NCI-H82 treated with DMSO at 0.1 percent for 48 hours (cell line): ENCODE data around the gene SGCE.
A peak's percentile ranks its signal among the peaks of the same experiment; 100 is the strongest.

ENCODE experiments used
- DNase-seq: peaks from one replicate; lab custom pipeline; 2025; ENCODE audit not compliant: unreplicated experiment; lab: John Stamatoyannopoulos, UW

SGCE gene

DNA sequence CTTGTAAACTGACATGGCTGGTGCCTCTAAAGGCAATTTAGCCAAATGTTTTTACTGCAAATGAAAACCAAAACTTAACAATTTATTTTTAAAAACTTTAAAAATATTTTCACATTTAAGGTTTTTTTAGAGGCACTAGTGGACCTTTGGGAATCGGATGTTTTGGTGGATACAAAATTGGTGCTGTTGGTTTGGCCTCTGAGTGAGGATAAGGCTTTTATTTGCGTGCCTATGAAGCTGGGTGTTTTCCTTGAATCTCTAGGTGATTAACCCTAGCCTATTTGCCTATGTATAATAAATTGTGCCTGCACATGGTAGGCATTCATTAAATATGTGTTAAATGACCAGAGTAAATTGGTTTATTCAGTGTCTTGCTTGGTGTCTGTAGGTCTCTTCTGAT is 2.9 kb upstream of the SGCE start:
- no peak for DNase-seq

DNA sequence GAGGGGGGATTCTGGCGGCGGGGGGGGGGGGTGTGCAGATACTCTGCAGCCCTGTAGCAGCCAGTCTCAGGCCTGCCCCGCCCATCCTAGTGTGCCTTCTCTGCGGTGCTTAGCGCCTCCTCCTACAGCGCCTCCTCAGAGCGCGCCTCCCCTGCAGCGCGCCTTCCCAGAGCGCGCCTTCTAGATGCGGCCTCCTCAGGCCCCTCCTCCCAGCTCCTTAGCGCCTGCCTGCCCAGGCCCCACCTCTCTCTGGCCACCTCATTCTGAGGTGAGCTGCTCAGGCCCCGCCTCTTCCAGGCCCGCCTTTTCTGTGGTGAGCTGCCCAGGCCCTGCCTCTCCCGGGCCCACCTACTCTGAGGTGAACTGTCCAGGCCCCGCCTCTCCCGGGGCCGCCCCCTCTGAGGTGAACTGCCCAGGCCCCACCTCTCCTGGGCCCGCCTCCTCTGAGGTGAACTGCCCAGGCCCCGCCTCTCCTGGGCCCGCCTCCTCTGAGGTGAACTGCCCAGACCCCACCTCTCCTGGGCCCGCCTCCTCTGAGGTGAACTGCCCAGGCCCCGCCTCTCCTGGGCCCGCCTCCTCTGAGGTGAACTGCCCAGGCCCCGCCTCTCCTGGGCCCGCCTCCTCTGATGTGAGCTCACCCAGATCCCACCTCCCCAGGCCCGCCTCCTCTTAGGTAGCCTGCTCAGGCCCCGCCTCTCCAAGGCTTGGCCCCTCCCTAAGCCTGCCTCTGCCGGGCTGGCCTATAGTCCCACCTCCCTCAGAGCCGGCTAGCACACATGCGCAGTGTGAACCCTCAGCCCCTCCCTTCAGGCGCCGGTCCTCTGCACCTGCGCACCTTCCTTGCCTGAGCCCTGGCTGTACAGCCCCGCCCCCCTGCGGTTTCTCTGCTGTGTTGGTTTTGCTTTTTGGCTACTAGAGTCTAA is 2.1 kb upstream of the SGCE start:
- peak; percentile 85 for DNase-seq

- DNase-seq: no peak
Measured at GRCh38 chr7:94656925-94657731, 1.2 kb upstream of the SGCE start.

DNA sequence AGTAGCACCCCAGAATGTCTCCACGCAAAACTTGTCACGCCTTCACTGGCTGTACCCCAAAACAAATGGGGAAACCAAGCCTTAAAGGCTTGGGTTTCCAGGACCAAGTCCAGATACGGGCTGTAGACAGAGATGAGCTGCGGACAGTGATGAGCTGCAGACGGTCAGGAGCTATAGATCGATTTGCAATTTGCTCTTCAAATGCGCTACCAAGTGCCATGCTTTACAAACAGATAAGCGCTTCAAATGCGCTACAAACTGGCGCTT is 658 bp upstream of the SGCE start:
- no peak for DNase-seq

GRCh38 chr7:94655126-94655847 is 646 bp downstream of the SGCE start:
- peak; percentile 22 for DNase-seq

DNA sequence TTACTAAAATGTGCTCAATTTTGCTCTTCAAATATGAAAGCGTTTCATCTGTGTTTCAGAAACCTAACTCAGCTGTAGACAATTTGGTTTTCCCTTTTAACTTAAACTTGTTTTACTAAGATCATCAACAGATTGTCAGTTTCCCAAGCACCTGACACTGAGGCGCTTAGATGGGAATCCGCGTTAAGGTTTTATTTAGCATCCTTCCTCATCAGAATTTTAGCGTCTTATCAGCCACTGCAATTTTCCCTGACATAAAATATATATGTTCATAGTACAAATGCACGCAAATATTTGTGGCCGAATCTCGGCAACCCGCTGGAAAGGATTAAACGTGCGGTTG is 1.2 kb downstream of the SGCE start:
- no peak for DNase-seq

- DNase-seq: no peak
Measured at GRCh38 chr7:94650147-94651051, 5.5 kb downstream of the SGCE start.

DNA sequence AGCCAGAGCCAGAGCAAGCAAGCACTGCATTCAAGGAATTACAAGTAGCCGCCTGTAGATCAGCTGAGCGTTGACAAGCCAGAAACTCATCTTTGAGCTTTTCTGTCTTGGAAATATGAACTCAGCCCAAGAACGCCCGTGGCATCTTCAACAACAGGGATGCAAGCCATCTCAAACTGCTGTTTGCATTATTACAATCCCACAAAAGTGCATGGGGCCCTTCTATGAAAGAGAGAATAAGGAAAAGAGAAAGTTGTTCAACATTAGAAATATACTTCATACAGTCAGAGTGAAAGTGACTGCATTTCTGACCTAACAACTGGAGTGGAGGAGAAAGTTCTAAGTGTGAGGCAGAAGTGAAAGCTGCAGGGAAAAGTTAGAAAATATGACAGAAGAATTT is 6.5 kb downstream of the SGCE start:
- no peak for DNase-seq

GRCh38 chr7:94648731-94649130 is 7.2 kb downstream of the SGCE start:
- DNase-seq: no peak

GRCh38 chr7:94647295-94647694 is 8.6 kb downstream of the SGCE start:
- no peak for DNase-seq

GRCh38 chr7:94643771-94644545 is 12.0 kb downstream of the SGCE start:
- no peak for DNase-seq

DNA sequence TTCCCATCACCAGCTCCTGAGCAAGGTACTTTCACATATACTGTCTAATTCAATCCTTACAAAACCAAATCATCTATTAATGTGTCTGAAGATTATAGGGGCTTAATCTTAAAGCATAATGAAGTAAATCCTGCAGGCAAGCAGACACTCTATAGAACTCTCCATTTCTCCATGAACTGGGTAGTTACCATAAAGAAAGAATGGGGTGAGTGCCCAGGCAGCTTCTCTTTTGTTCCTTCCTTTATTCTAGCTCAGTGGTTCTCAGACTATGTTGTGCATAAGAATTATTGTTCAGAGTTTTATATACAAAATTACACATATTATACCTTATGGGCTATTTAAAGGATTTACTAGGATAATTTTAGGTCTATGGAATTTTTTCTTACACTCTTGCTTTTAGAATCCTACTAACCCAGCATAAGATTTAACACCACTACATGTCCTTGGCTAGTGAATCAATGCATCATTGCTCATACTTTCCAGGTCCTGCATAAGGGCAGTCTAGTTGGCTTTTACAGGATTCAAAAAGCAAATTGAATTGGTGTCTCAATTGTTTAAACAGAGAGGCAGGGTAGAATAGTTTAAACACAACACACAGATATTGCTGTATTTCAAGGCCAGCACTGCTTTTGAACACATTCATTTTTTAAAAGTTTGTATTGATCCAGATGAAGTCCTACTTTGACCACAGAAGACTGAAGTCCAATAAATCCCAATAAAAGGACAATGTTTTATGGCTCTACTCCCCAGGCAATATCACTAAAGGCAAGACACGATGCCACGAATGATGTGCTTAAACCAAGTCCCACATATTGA is 12.9 kb downstream of the SGCE start:
- DNase-seq: no peak

GRCh38 chr7:94639384-94639783 is 16.5 kb downstream of the SGCE start:
- no peak for DNase-seq

GRCh38 chr7:94635687-94636086 is 20.2 kb downstream of the SGCE start:
- no peak for DNase-seq

- DNase-seq: no peak
Measured at GRCh38 chr7:94634502-94634901, 21.4 kb downstream of the SGCE start.

DNA sequence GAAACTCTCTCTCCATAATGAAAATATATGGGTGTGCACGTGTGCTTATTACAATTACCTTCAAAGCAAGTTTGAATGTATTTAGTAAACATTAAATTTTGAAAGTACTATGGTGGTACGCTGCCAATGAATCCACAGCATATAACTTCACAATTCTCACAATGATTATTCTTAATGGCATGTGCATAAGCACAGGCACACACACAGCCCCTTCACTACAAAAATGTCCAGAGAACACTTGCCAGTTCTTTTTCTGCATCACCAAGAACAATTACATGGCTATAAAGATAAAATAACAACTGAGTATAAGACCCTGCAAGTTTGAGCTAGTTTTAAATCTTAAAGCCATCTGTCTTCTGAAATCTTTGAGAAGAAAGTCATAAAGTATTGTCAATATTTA is 22.2 kb downstream of the SGCE start:
- no peak for DNase-seq

DNA sequence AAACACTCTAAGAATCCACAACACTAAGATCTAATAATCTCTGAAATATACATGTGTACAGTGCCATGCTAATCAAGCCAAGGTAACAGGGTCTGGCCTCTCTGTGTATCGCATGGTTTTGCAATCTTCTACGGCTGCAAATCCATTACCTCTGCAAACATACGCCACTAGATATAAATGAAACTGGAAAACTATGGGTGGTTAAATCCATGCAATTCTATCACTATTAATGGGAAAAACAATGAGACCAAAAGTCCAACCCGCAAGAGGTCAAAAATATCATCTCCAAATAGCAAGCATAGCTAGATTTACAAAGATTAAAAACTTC is 23.0 kb downstream of the SGCE start:
- no peak for DNase-seq

DNA sequence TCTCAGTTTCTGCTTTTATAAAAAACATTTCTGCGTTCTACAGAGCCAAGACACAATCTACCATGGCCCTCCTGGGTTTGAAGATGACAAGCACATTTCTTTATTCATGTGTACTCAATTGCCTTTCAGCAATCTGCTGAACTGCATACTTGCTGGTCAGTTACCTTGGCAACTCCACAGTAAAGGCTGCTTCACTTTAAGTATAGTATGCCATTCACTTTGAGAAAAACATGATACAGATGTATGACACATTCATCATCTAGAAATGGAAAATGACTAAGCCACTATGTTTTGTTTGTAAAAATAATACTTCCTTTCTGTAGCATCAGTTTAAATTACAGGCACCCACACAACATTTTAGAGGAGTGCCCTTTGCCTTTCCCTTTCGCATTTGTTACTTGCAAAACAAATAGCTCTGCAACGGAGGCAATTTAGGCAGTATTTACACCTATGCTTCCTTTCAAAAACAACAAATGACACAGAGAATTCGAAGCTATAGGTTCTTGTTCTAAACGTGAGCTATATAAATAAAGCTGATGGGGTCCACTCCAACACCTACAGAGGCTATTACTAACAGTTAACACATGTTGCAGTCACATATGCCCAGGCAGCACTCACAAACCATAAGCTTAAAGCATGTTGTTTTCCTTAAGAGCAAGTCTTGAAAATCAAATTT is 23.5 kb downstream of the SGCE start:
- DNase-seq: no peak

DNA sequence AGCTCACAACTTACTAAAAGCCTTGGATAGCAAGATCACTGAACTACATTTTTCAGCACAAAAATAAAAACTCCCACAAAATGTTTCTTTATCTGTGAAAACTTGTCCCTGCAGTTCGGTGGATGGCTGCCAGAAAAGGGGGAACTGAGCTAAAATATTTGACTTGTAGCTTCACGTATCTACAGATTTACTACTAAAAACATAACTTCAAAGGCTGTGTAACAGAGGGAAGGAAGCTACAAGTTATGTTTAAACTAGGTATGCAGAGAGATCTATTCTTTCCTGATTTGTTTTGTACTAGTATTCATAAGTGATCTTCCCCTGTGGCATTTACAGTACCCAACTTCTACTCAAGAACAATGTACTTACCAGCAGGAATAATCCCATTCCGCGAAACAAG is 25.1 kb downstream of the SGCE start:
- DNase-seq: no peak
